CD14-positive monocyte (primary cell): ENCODE measurements around the gene OTUD7B. TPM values are rescaled to one million over a fixed set of nuclear protein-coding genes. Genes with fewer than 3 reads are reported as not detected.

ENCODE experiments used
- DNase-seq, 3 donors: peaks; one replicate each; pipeline ENCODE4 v3.0.0-alpha.2; 2011 to 2022
- H2AFZ ChIP-seq: 2 replicates; pipeline ENCODE4 v1.6.0; 2012; ENCODE audit warnings: mild to moderate bottlenecking, low read depth, low read length, inconsistent platforms; ENCODE audit not compliant: insufficient read depth, poor library complexity, severe bottlenecking
- H3K27ac ChIP-seq, 2 donors: 1 replicate in 1 of 2; 2 replicates in 1 of 2; pipeline ENCODE4 v1.5.1; 2012 to 2013; ENCODE audit warnings: low read length in 2 of 2, control low read depth in 1 of 2, inconsistent platforms in 1 of 2, low read depth in 1 of 2, mild to moderate bottlenecking in 1 of 2
- H3K27me3 ChIP-seq, 2 donors: one replicate each; pipeline versions ENCODE4 v1.6.0 to v1.6.1; 2011 to 2013; ENCODE audit warnings: low read length in 2 of 2; ENCODE audit not compliant: control insufficient read depth in 2 of 2, insufficient read depth in 2 of 2
- H3K36me3 ChIP-seq, 2 donors: replicated peaks in 1 of 2; 1 replicate in 1 of 2; 2 replicates in 1 of 2; pipeline versions ENCODE4 v1.5.1 to v1.6.1; 2012 to 2013; ENCODE audit warnings: low read length in 2 of 2, control low read depth in 1 of 2, inconsistent platforms in 1 of 2, mild to moderate bottlenecking in 1 of 2; ENCODE audit not compliant: insufficient read depth in 2 of 2, control insufficient read depth in 1 of 2
- H3K4me1 ChIP-seq, 2 donors: 1 replicate in 1 of 2; 2 replicates in 1 of 2; pipeline versions ENCODE4 v1.5.1 to v1.6.1; 2012 to 2013; ENCODE audit warnings: low read length in 2 of 2, control low read depth in 1 of 2, inconsistent platforms in 1 of 2, mild to moderate bottlenecking in 1 of 2, moderate library complexity in 1 of 2; ENCODE audit not compliant: insufficient read depth in 2 of 2, control insufficient read depth in 1 of 2
- H3K4me2 ChIP-seq: replicated peaks from 2 replicates; pipeline ENCODE3; 2012; ENCODE audit warnings: low read length, moderate library complexity, mild to moderate bottlenecking; ENCODE audit not compliant: poor library complexity, severe bottlenecking; ENCODE audit errors: extremely low read depth
- H3K4me3 ChIP-seq, 3 experiments: fragments of 200-600 bp in 1 of 3; sonication (generic) in 1 of 3; replicated peaks in 1 of 3; 1 replicate in 2 of 3; 2 replicates in 1 of 3; pipeline ENCODE4 v1.5.1; 2011 to 2013; ENCODE audit warnings: low read length in 3 of 3, mild to moderate bottlenecking in 3 of 3, control low read depth in 2 of 3, low read depth in 2 of 3, inconsistent platforms in 1 of 3, moderate library complexity in 1 of 3
- H3K79me2 ChIP-seq: 2 replicates; pipeline ENCODE4 v1.6.0; 2012; ENCODE audit warnings: mild to moderate bottlenecking, control low read depth, inconsistent platforms, low read length, moderate library complexity; ENCODE audit not compliant: insufficient read depth
- H3K9ac ChIP-seq: 2 replicates; pipeline ENCODE4 v1.6.0; 2017; ENCODE audit warnings: low read length, mild to moderate bottlenecking; ENCODE audit not compliant: insufficient read depth, poor library complexity, severe bottlenecking
- H3K9me3 ChIP-seq, 2 donors: replicated peaks in 1 of 2; 1 replicate in 1 of 2; 2 replicates in 1 of 2; pipeline versions ENCODE4 v1.5.1 to v1.6.1; 2012 to 2013; ENCODE audit warnings: low read length in 2 of 2, control low read depth in 1 of 2; ENCODE audit not compliant: control insufficient read depth in 1 of 2, insufficient read depth in 1 of 2
- H4K20me1 ChIP-seq: 2 replicates; pipeline ENCODE4 v1.6.0; 2012; ENCODE audit warnings: mild to moderate bottlenecking, low read length, control low read depth, moderate library complexity; ENCODE audit not compliant: insufficient read depth
- H3K27ac Mint-ChIP-seq, 7 donors: one replicate each; pipeline ENCODE4 v1.8.0; 2020; ENCODE audit warnings: mild to moderate bottlenecking in 7 of 7, mixed read lengths in 7 of 7, moderate library complexity in 6 of 7, inconsistent platforms in 2 of 7
- H3K27me3 Mint-ChIP-seq, 3 donors: one replicate each; pipeline ENCODE4 v1.8.0; 2021 to 2022; ENCODE audit warnings: low read depth in 3 of 3, mild to moderate bottlenecking in 3 of 3, mixed read lengths in 3 of 3, moderate library complexity in 3 of 3, inconsistent platforms in 1 of 3
- H3K36me3 Mint-ChIP-seq, 2 donors: one replicate each; pipeline ENCODE4 v1.8.0; 2020; ENCODE audit warnings: mixed read lengths in 2 of 2, inconsistent platforms in 1 of 2, mild to moderate bottlenecking in 1 of 2
- H3K4me1 Mint-ChIP-seq: one replicate; pipeline ENCODE4 v1.8.0; 2020; ENCODE audit warnings: mild to moderate bottlenecking, mixed read lengths
- H3K4me3 Mint-ChIP-seq, 2 donors: one replicate each; pipeline ENCODE4 v1.8.0; 2020; ENCODE audit warnings: mild to moderate bottlenecking in 2 of 2, mixed read lengths in 2 of 2, moderate library complexity in 1 of 2
- H3K9me3 Mint-ChIP-seq, 7 donors: one replicate each; pipeline ENCODE4 v1.8.0; 2020 to 2022; ENCODE audit warnings: mixed read lengths in 7 of 7, mild to moderate bottlenecking in 6 of 7, moderate library complexity in 6 of 7, inconsistent platforms in 2 of 7
- CTCF ChIP-seq: fragments of 200-600 bp; IDR thresholded peaks from one replicate; pipeline ENCODE4 v1.8.0; 2022; ENCODE audit warnings: antibody characterized with exemption, mild to moderate bottlenecking
- WGBS: methylation state at CpG from one replicate; pipeline ENCODE4 v1.1.5; 2013; ENCODE audit warnings: missing lambda C conversion rate; ENCODE audit not compliant: insufficient coverage; 5-methylcytosine and 5-hydroxymethylcytosine counted together
- intact Hi-C, 2 donors: fragments of 100-400 bp; cut with micrococcal nuclease; formaldehyde crosslinking; loops; one replicate each; pipeline versions ENCODE4 v1.15.0 to v1.15.1; 2023
- polyA plus RNA-seq, 3 donors: library from polyadenylated mRNA; depleted of rRNA in 1 of 3; unstranded in 2 of 3; stranded (reverse) in 1 of 3; fragments of 300-500 nt in 2 of 3; fragments of >200 nt in 1 of 3; fragmentation: Illumina TruSeq in 2 of 3; gene quantifications; 1 replicate in 2 of 3; 2 replicates in 1 of 3; pipeline ENCODE4 v1.2.3, GENCODE V29; 2012 to 2021

Gene OTUD7B
- polyA plus RNA-seq, 3 donors = 0.03 TPM; not detected in 2

- no peak for DNase-seq
- Histone ChIP-seq H3K79me2 (no peaks in the 10 kb centered on the region), H2AFZ (no peak overlapping the region), H3K4me2 (no peak overlapping the region), H3K36me3 (no peaks in the 10 kb centered on the region), H3K4me1 (peaks cover 8 to 9% of the 10 kb centered on the region in 2 donors), H3K27me3 (peaks cover 44 to 75% of the 10 kb centered on the region in 2 donors), H3K9ac (no peak overlapping the region), H4K20me1 (no peaks in the 10 kb centered on the region), H3K27ac (no peak overlapping the region), H3K4me3 (no peak overlapping the region), H3K9me3 (no peaks in the 10 kb centered on the region)
- peaks cover 37 to 64% (median 60%) of the 10 kb centered on the region in 3 donors for H3K27me3 Mint-ChIP-seq
- whole genome bisulfite sequencing = no CpG with 5 or more reads among the region's 1 CpG
- peaks cover 13% of the 10 kb centered on the region for H3K4me1 Mint-ChIP-seq
- no peak overlapping the region for H3K27ac Mint-ChIP-seq
- peaks cover 0 to 2% of the 10 kb centered on the region in 2 donors for H3K36me3 Mint-ChIP-seq
- intact Hi-C loops = loop anchor here (5.0 to 10.0 kb wide), 2 partner anchors 81 to 198 kb away; no protein-coding TSS in a partner anchor
- H3K4me3 Mint-ChIP-seq = peak overlapping the region in 1 of 2 donors; percentile 39
- H3K9me3 Mint-ChIP-seq = peaks cover 0 to 5% (median 0%) of the 10 kb centered on the region in 7 donors
- TF ChIP-seq CTCF = no peak
Measured at GRCh38 chr1:149966405-149966804, 44.1 kb downstream of the OTUD7B start.

GRCh38 chr1:149965440-149965839 lies 45.1 kb downstream of the OTUD7B start:
- H3K4me2 ChIP-seq = no peak overlapping the region
- no peak overlapping the region for H3K4me3 ChIP-seq
- WGBS = 100% methylated on average over 3 of the region's 3 CpGs
- Mint-ChIP-seq H3K27ac (no peak overlapping the region), H3K9me3 (peaks cover 0 to 5% (median 0%) of the 10 kb centered on the region in 7 donors), H3K36me3 (peaks cover 0 to 2% of the 10 kb centered on the region in 2 donors), H3K4me3 (peak overlapping the region in 1 of 2 donors; percentile 14), H3K27me3 (peaks cover 34 to 64% (median 62%) of the 10 kb centered on the region in 3 donors), H3K4me1 (peaks cover 13% of the 10 kb centered on the region)
- TF ChIP-seq CTCF = no peak
- H3K79me2 ChIP-seq = no peaks in the 10 kb centered on the region
- DNase-seq = no peak
- H3K9me3 ChIP-seq = no peaks in the 10 kb centered on the region
- H4K20me1 ChIP-seq = no peaks in the 10 kb centered on the region
- H3K36me3 ChIP-seq = no peaks in the 10 kb centered on the region
- no peak overlapping the region for H2AFZ ChIP-seq
- H3K4me1 ChIP-seq = peaks cover 8 to 9% of the 10 kb centered on the region in 2 donors
- H3K27ac ChIP-seq = no peak overlapping the region
- H3K9ac ChIP-seq = no peak overlapping the region
- intact Hi-C loops = loop anchor here (2.0 to 10.0 kb wide), 3 partner anchors 41 to 199 kb away; no protein-coding TSS in a partner anchor
- peaks cover 39 to 71% of the 10 kb centered on the region in 2 donors for H3K27me3 ChIP-seq
